ENCODE data around the gene CHID1.

The CHID1 gene

DNA sequence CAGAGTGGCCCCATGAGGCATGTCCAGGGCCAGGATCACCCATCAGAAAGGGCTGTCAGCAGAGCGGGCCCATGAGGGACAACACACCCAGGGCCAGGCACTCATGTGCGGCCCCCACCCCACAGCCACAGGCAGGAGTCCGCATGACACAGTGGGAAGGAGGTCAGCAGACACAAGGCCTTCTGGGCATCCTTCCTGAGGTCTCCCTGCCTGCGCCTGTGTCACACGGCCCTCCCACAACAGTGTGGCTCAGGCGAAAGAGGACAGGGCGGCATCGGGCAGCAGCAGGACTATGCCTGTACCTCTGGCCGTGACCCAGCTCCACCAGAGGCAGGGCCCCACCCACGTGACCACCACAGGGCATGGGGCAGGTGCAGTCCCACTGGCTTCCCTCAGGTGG is 27.1 kb downstream of the CHID1 start:
- no peak for DNase-seq

DNA sequence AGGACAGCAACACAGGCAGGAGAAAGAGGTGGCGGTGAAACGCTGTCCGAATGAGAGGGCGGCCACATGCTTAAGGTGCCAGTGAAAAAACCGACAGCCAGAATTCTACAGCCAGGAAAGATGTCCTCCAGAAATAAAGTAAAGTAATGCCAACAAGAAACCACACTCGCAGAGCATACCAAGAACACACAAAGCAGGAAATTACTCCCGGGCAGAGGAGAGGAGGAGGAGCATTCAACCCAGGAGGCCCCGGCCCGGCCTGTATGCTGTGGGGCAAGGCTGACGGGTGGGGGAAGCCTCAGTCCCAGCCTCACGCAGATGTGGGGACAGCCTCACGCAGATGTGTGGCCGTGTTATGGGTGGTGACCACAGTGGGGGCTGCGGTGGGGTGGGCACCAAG is 28.0 kb downstream of the CHID1 start:
- DNase-seq, result no peak

DNA sequence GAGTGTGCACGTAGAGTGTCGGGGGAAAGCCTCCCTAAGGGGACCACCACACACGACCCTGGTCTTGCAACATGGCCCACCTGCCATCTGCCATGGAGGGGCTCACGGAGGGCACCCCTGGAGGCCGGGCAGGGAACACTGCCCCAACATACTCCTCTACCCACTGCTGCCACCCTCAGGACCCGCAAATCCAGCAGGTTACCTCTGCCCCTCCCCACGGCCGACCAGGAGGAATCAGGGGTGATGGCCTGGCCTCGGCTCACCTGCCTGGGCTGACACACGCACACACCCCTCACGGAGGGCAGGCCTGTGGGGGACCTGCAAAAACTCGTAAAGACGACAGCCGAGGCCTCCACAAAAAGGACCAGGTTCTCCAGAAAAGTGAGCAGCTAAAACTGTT is 30.2 kb downstream of the CHID1 start:
- DNase-seq, result no peak

- DNase-seq, result no peak
Measured at GRCh38 chr11:877565-877964, 33.0 kb downstream of the CHID1 start.

- no peak for DNase-seq
Measured at GRCh38 chr11:876545-876944, 34.1 kb downstream of the CHID1 start.

DNA sequence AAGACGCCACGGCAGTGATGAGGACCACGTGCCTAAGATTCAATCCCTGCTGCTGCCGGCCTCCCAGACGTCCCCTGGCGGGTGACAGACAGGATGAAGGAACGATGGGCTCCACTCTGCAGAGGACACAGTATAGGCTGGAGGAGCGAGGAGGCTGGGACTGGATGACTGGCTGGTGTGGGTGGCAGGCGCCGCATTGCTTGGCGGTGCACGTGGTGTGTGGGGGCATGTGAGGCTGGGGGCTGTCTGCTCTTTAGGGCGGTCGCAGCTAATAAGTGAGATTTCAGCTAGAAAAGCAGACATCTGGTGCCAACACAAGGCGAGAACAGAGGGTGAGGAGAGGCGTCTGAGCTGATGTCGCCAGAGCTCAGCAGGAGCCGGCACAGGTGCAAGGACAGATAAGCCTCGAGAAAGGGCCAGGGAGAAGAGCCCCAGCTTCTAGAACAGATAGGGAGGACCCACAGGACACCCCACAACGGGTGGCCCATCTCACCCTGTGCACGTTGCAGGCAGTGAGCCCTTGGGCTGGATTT is 34.8 kb downstream of the CHID1 start:
- no peak for DNase-seq

- no peak for DNase-seq
Measured at GRCh38 chr11:875203-875602, 35.4 kb downstream of the CHID1 start.

DNA sequence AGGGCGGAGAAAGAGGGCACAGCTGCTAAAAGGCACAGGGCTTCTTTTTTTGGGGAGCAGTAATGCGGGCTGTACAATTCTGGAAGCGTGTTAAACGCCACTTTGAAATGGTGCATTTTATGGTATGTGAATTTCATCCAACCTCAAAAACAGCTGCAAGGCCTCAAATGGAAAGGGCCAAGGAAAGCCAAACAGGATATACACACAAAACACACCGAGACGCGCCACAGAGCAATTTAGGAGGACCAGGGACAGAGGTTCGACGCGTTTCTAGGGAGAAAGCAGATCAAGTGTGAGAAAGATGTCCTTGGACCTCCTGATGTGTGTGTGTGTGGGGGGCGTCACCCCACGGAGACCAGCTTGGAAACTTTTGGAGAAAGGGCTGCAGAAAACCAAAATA is 36.9 kb downstream of the CHID1 start:
- no peak for DNase-seq

DNA sequence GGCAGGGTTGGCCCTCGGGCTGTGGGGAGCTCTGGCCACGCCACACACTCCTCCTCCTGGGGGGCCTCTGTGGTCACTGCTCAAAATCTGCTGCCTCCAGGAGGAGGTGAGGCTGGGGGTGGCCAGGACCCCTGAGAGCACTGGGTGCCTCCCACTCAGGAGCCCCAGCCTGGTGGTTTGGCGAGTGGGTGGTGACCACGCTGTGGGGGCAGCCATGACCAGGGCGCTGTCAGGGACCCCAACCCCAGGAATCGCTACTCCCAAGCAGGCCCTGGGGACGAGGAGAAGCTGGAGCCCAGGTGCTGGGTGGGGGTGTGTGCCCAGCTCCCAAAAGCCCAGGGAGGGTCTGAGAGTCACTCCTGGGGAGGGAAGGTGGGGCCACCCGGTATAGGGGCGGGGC is 37.8 kb downstream of the CHID1 start:
- DNase-seq, result no peak

- no peak for DNase-seq
Measured at GRCh38 chr11:871472-871871, 39.1 kb downstream of the CHID1 start.

DNA sequence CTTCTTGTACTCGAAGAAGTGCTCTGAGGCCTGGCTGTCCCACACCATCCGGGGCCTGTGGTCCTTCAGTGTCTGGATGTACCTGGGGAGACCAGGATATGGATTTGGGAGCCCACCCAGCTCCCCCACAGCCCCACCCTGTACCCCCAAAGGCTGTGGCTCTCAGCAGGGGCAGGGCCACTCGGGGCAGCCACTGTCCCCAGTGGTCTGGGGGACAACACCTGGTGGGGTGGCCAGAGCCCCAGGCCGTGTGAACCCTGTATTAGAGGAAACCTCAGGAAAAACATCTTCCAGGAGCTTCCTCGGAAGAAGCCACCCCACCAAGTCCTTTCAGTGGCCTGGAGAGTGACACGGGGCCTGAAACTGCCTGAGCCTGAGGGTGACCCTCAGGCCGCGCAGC is 40.2 kb downstream of the CHID1 start:
- DNase-seq, result no peak

DNA sequence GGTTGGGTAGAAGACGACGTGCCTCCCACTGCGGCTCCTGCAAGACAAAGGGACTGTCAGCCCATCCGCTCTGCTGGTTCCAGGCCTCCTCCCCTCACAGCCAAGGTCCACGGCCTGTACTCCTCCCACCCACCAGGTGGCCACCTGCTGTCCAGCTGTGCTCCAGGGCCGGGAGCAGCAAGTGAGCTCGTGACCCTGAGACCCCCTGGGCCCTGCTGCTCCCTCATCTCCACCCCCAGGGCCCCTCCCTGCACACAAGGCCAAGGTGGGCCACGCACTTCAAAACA is 40.5 kb downstream of the CHID1 start:
- no peak for DNase-seq

DNA sequence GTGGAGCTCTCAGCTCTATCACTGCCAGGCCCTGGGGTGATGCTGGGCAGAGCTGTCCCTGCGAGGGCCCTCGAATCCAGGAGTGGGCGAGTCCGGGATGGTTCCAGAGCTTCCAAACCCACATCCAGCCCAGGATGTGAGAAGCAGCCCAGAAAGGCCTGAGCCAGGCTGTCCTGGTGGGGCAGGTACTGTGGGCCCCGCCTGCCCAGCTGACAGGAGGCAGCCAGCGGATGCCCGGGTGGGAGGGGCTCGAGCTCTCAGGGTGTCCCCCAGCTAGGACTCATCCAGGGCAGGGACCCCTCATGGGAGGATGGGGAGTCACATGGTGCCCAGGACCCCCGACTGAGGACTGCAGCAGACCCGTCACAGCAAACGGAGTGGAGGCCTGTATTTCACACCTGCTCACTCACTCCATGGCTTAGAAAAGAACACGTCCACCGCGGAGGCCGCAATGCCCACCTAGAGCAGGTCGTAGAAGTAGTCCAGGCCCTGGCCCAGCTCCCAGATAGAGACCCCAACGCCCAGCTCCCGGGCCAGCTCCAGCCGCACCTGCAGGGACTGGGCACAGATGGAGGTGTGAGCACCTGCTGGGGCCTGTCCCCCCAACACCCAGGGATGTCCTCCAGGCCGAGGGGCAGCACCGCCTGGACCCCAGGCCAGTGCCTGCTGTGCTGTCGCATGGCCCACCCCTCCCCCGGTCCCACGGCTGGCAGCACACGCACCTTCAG is 41.0 kb downstream of the CHID1 start:
- DNase-seq, result no peak

GRCh38 chr11:868802-869201 is 41.8 kb downstream of the CHID1 start:
- no peak for DNase-seq

DNA sequence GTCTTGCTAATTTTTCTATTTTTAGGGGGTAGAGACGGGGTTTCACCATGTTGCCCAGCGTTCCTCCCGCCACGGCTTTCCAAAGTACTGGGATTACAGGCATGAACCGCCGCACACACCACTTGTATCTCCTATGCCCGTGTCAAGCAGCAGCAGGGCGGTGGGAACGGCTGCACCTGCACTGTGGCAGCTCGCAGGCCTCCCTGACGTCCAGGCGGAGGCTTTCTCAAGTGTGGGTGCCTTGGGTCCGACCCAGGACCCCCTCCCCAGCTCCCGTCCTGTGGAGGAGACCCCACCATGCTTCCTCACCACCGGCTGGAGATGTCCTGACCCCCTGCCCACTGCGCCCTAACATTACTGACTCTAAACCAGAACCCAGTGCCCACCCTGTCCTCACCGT is 42.2 kb downstream of the CHID1 start:
- no peak for DNase-seq

DNA sequence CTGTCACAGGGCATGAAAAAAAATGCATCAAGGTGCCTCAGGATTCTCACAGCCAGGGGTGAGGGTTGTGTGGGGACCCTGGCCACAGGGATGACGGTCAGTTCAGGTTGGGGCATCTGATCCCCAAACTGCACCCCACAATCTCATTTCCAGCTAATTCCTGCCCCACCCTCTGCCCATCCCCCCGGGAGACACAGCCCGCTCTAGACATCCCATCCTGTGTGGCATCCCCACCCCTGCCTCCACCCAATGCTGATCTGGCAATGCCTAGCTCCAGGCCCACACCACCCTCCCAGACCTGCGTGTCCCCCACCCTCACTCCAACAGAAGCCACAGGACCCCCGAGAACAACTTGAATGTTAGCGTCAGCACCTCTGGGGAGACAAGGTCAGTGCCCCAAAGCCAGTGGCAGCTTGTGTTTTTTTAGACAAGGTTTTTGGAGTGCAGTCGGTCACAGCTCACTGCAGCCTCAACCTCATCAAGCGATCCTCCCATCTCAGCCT is 42.7 kb downstream of the CHID1 start:
- DNase-seq, result no peak

DNA sequence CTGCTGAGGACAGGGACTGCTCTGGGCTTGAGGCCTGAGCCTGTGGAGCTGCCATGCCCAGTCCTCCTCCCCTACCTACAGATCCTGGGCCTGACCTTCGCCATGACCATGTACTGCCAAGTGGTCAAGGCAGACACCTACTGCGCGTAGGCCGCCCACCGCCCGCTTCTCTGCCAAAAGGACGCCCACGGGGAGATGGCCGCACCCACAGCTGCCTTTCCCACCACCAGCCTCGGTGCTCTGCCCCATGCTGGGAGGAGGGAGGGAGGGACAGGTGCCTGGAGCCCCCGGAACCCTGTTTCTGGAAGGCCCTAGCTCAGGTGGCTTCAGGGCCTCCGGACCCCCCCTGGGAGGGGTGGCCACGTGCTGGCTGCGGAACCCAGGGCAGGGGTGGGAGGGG is 44.1 kb downstream of the CHID1 start:
- DNase-seq, result no peak

GRCh38 chr11:865462-866430 is 44.9 kb downstream of the CHID1 start:
- no peak for DNase-seq

GRCh38 chr11:864898-865297 is 45.7 kb downstream of the CHID1 start:
- DNase-seq, result no peak

DNA sequence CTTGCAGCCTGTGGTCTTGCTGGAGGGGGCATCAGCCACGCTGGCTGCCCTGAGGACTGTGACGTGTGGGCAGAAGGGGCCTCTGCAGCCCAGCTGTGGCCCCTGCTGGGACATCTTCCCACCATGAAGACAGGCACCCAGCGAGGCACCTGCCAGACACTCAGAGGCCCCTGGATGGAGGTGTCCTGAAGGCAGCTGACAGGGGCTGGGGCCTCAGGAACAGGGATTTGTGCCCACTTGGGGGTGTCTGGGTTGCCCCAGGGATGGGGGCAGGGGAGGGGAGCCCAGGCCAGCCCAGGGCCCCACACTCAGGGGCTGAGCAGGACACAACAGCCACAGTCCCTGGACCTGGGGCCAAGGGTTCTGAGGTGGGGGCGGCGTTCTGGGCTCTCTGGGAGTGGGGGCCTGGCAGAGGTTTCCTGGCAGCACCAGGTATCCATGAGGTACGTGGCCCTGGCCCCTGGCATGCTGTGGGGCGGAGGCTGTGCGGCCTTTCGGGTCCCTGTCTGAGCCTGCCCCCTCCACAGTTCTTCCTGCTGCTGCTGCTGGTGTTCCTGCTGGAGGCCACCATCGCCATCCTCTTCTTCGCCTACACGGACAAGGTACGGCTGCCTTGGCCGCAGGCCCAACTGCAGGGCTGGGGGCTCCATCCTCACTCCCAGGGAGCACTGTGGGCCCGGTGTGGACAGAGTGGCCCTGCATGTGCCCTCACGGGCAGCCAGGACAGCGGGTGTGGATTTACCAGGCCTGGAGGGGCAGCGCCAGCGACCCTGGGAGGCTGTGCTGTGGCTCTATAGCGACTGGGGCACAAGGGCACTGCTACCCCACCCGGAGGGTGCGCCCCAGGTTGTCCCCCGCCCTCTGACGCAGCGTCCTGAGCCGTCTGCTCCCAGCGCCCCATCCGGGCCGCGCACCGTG is 46.4 kb downstream of the CHID1 start:
- no peak for DNase-seq

DNA sequence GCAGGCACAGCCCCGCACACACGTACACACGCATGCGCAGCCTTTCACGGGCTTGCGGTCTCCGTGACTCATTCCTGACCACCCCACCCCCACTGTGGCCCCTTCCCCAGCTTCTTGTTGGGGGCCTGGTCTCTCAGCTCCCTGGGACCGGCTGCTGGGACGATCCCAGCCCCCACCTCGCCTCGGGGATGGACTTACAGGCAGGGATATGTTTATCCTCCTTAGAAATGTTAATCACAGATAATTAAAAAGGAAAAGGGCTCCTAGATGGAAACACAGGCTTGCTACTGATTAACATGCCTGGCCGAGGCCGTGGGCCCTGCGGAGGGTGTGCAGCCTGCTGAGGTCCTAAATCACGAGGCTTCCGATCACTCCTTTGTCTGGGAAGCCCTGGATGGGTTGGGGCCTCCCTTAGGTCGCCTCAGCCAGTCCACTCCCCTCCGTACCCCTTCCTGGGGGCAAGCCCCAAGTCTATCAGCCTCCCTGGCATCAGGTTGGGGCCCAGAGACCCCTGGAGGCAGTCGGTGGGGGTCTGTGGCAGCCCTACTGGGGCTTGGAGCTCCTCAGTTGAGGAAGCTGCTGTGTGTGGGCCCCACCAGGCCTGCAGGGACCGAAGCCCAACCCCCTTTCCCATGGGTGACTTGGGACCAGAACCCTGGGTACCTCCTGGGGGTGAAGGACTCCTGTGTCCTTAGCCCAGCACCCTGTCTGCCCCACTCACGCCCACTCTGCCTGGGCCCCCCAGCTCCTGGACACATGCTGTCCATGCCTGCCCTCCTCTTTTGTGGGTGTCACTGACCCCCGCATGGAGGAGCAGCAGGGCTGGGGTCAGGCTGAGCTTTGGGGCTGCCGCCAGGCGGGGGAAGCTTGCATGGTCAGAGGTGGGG is 47.3 kb downstream of the CHID1 start:
- no peak for DNase-seq

GRCh38 chr11:862696-863022 is 48.0 kb downstream of the CHID1 start:
- DNase-seq, result no peak
